D341Med (cell line): ENCODE measurements around the gene GOLT1B.
A peak's percentile ranks its signal among the peaks of the same experiment; 100 is the strongest.
"Not testable (repeated sequence)": the region's sequence is repeated elsewhere in the genome, so short reads cannot be mapped to it uniquely, and the experiment has no call there.

Experiments used
- DNase-seq: peaks from one replicate; pipeline ENCODE4 v3.0.0; 2012; ENCODE audit warnings: low spot score

Gene GOLT1B

GRCh38 chr12:21501258-21502163 lies at the start of gene GOLT1B, which contains the start of gene RECQL:
Gene GOLT1B, plus strand, starts transcription at chr12:21501789. Its CDS starts 135 bp downstream, at chr12:21501924.
Gene RECQL, minus strand, starts transcription at chr12:21501635. Its CDS starts 2,065 bp downstream, at chr12:21499570.
- peak; percentile 94 for DNase-seq

GRCh38 chr12:21453312-21453852 lies 48.2 kb upstream of the GOLT1B start:
- DNase-seq, result no peak

- no peak for DNase-seq
These were observed 45.3 kb upstream of the GOLT1B start for GRCh38 chr12:21456291-21456780.

- no peak for DNase-seq
These were observed 42.1 kb upstream of the GOLT1B start for GRCh38 chr12:21459474-21459873.

GRCh38 chr12:21467334-21467733 lies 34.3 kb upstream of the GOLT1B start:
- DNase-seq, result not testable (repeated sequence)

- no peak for DNase-seq
These were observed 30.3 kb upstream of the GOLT1B start for GRCh38 chr12:21471294-21471693.

- no peak for DNase-seq
These were observed 29.3 kb upstream of the GOLT1B start for GRCh38 chr12:21472197-21472823.

GRCh38 chr12:21475552-21475951 lies 26.0 kb upstream of the GOLT1B start:
- DNase-seq, result no peak

GRCh38 chr12:21476949-21477348 lies 24.6 kb upstream of the GOLT1B start:
- DNase-seq, result no peak

GRCh38 chr12:21478756-21479455 lies 22.7 kb upstream of the GOLT1B start:
- no peak for DNase-seq

- DNase-seq, result no peak
These were observed 18.1 kb upstream of the GOLT1B start for GRCh38 chr12:21483531-21483930.

- no peak for DNase-seq
These were observed 15.6 kb upstream of the GOLT1B start for GRCh38 chr12:21485998-21486397.

- DNase-seq, result no peak
These were observed 1.8 kb upstream of the GOLT1B start for GRCh38 chr12:21499765-21500164.

- DNase-seq, result no peak
These were observed 767 bp upstream of the GOLT1B start for GRCh38 chr12:21500786-21501257.

- no peak for DNase-seq
These were observed 541 bp downstream of the GOLT1B start for GRCh38 chr12:21502164-21502496.

GRCh38 chr12:21502872-21503271 lies 1.3 kb downstream of the GOLT1B start:
- no peak for DNase-seq

- DNase-seq, result no peak
These were observed 4.3 kb downstream of the GOLT1B start for GRCh38 chr12:21505888-21506287.

- no peak for DNase-seq
These were observed 6.3 kb downstream of the GOLT1B start for GRCh38 chr12:21507849-21508248.

- DNase-seq, result no peak
These were observed 8.2 kb downstream of the GOLT1B start for GRCh38 chr12:21509768-21510167.

GRCh38 chr12:21516281-21516680 lies 14.7 kb downstream of the GOLT1B start:
- DNase-seq, result no peak

- DNase-seq, result no peak
These were observed 16.9 kb downstream of the GOLT1B start for GRCh38 chr12:21518451-21518850.

GRCh38 chr12:21521541-21521940 lies 20.0 kb downstream of the GOLT1B start:
- no peak for DNase-seq
